Middle frontal gyrus (tissue), 1 donor: ENCODE measurements around the gene TMEM59L.
"Not testable (repeated sequence)": the region's sequence is repeated elsewhere in the genome, so short reads cannot be mapped to it uniquely, and the experiment has no call there.

ENCODE experiments used
- DNase-seq: peaks from one replicate; pipeline ENCODE4 v3.0.0-alpha.2; 2015; ENCODE audit warnings: low spot score; ENCODE audit errors: extremely low spot score

Gene TMEM59L

DNA sequence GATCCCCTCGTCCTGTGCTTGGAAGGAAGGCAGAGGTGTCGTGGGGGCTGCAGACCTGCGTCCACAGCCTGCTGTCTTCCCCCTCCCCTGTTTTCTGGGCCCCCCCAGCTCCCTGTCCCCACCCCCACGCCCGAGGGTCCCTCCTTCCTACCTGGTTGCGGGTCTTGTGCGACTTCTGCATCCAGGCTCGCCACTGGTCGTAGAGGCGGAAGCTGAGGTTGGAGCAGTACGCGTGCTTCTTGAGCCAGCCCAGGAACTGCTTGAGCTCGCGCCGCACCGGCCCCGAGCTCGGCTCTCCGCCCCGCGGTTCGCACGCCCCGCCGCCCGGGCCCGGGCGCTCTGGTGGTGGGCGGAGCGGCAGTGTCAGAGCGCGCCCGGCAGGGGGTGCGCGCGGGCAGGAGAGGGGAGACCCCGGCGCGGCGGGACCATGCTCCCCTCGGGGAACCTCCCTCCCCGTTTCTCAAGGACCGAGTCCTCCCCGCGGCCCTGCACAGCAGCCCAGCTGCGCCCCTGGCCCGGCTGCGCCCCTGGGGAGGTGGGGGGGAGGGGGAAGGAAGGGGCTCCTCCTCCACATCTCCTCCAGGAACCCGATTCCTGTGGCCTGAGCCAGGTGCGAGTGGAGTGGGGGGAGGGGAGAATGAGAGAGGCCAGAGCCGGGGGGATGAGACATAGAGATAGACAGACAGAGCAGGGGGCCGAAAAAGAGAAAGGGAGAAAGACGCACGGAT is 18.4 kb upstream of the TMEM59L start:
- DNase-seq: no peak

DNA sequence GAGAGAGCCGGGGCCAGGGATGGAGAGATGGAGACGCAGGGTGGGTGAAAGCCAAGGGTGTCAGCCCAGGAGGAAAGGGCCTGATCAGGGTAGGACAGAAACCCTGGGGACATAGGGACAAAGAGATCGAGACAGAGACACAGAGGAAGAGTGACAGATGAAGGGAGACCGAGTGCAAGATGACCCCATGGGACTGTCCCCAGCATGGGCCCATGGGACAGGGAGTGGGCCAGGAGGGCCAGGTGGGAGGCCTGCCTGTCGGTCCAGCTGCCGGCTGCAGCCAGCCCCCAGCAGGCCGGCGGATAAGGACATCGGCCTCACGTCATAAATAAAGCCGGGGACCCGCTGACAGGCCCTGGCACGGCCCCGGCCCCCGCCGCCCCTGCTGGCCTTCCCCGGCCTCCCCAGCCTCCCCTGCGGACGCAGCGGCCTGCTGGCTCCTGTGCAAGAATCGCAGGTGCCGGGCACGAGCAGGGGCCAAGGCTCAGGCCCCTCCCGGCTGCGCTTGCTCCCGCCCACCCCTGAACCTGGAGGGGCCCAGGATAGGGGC is 17.8 kb upstream of the TMEM59L start:
- no peak for DNase-seq

DNA sequence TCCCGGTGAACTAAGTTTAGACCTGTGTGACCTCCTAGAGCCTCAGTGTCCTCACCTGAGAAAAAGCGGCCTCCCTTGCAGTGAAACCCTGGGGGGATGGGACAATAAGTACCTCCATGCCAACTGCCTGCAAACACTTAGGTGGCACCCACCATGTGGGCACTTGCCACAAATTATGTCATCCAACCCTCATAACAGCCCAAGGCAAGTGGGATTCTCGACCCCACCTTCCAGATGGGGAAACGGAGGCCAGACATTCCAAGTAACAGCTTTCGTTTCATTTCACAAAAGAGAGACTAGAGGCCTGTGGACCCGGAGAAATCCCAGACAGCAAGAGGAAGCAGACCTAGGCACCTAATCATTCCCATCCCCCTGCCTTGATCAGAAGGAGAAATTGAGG is 17.2 kb upstream of the TMEM59L start:
- no peak for DNase-seq

DNA sequence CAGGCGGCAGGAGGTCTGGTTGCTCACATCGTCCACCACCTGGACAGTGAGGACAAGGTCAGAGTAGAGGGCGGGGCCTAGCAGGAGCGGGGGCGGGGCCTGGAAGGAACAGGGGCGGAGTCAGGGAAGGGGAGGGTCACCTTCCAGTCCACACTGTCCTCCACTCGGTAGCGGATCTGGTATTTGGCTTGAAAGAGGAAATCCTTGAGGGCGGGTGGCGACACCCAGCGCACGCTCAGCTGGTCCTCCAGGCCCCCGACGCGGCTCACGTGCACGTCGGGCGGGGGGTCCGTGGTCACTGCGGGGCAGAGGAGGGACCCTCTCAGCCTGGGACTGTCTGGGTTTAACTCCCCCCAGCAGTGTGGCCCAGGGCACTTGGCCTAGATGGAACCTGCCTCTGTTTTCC is 15.9 kb upstream of the TMEM59L start:
- DNase-seq: no peak

DNA sequence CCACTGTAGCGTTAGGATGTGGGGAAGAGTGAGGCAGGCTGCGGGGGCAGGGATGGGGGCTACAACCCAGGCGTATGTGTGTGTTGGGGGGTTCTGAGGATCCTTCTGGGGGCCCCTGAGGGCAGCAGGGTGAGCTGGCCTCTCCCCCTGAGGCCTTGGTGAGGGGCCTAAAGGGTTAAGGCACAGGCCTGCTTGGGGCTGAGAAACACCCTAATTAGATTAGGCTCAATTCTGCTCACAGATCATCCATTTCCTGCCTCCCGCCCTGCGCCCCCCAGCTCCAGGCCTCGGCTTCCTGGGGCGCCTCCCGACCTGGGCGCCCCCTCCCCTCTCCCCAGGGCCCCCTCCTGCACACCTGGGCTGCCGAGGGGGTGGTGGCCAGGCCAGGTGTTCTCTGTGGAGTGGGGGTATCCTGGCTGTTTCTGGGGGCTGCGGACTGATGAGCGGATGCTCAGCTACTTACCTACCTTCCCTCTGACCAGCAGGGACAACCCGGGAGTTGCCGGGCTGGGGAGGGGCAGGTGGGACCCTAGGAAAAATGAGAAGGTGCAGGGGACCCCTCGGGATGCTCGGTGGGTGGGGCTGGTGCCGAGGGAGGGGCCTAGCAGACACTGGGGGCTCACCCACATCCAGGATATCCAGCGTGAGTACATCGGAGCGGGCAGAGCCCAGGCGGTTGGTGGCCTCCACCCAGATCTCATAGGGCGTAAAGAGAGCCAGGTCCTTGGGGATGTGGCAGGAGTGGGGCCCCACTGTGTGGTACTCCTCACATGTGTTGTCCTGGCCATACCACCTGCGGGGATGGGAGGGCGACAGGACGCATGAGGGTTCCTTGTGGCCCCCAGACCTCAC is 14.6 kb upstream of the TMEM59L start:
- no peak for DNase-seq

DNA sequence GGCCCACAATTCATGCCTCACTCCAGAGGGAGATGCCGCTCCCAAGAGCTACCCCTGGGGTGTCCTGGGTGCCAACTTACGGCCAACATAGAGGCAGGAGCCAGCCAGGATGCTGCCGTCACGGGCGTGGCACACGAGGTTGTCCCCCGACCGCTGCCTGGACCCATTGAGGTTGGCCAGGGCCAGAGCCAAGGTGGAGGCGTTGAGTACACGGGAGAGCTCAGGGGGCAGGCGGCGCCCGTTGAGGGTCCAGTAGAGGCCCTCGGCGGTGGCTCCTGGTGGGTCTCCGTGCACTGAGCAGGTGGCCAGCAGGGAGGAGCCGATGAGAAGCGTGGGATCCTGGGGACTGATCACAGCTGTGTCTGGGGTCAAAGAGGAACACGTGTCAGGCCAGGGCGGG is 13.2 kb upstream of the TMEM59L start:
- no peak for DNase-seq

DNA sequence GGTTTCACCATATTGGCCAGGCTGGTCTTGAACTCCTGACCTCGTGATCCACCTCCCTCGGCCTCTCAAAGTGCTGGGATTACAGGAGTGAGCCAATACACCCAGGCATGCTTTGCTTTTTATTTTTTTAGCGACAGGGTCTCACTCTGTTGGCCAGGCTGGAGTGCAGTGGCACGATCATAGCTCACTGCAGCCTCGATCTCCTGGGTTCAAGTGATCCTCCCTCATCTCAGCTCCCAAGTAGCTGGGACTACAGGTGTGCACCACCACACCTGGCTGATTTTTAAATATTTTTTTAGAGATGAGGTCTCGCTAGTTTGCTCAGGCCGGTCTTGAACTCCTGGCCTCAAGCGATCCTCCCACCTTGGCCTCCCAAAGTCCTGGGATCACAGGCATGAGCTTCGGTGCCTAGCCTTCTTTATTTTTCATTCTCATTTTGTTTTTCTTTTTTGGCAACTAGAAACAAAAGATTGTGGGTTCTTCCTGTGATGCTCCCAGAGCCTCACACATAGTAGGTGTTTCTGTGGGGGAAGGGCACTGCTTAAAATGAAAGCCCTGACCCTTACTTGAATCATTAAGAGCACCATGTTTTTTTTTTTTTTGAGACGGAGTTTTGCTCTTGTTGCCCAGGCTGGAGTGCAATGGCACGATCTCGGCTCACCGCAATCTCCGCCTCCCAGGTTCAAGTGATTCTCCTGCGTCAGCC is 11.8 kb upstream of the TMEM59L start:
- DNase-seq: not testable (repeated sequence)

DNA sequence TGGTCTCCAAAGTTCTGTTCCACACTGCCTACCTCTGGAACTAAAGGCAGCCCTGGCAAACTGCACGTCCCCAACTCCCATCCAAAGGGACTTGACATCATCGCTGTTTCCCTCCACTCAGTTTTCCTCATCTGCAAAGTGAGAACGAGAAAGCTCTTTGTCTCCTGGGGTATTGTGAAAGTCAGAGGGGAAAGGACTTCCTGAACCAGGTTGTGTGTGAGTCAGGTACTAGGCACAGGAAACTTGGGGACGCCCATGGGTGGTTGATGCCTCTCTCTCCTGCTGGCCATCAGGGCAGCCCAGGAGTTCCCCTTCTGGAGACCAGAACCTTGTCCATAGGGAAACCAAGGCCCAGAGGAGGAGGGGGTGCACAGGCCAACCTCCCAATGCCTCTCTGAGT is 10.8 kb upstream of the TMEM59L start:
- DNase-seq: no peak

DNA sequence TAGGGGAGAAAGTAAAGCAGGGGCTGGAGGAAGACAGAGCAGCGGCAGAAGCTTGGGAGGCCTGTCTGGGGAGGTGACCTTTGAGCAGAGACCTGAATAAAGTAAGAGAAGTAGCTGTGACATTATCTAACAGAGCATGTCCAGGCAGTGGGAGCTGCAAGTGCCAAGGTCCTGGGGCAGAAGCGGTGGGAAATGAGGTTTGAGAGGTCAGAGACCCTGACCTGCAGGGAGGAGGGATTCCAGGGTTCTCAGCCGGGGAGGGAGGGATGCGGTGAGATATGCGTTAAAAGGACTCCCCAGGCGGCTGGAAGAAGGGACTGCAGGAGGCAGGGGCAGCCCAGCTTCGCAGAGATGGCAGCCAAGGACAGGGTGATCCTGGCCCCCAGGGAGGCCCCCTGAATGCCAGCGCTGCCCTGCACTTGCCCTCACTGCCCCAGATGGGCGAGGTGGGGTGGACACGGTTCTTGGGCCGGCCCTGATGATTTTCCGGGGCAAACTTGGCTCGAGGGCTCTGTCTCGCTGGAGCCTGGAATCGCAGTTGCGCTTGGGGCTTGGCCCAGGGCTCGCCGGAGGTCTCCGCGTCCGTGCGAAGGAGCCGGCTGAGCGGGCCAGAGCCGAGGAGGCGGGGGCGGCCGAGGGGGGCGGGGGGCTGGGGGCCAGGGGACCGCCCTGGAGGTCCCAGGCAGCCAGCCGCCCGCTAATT is 9.3 kb upstream of the TMEM59L start:
- DNase-seq: no peak

DNA sequence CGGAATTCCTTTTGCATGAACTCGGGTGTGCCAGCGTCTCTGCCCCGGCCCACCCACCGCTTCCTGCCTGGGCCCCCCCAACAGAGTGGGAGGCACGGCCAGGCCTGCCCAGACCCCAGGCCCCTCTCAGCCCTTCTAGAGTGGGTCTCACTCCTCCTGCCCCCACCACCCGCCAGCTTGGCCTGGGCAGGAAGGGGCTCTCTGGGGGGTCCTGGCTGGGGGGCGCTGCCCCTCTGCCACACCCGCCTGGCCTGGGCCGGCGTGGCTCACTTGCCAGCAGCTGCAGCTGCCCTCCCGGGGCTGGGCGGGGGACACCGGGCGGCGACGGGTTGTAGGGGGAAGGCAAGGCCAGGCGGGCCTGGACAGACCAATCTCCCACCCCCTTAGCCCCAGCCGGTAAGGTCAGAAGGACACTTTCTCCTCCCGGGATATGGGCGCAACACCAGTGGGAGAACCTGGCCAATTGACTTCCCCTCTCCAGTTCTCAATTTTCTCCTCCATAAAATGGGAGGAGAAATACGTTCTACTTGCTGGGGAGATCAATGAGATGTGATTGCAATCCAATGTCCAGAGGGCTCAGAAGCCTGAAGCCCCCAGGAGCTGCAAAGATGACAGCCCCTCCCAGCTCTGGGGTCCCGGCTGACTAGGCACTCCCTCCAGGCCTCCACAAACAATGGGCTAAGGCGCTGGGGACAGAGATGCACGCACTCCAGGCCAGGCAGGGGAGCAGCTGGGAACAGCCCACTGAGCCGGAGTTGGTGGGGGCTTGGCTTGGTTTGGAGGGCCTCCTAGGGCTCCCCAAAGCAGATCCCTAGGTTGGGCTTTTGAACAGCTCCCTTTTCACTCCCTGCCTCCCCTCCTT is 8.5 kb upstream of the TMEM59L start:
- DNase-seq: no peak

DNA sequence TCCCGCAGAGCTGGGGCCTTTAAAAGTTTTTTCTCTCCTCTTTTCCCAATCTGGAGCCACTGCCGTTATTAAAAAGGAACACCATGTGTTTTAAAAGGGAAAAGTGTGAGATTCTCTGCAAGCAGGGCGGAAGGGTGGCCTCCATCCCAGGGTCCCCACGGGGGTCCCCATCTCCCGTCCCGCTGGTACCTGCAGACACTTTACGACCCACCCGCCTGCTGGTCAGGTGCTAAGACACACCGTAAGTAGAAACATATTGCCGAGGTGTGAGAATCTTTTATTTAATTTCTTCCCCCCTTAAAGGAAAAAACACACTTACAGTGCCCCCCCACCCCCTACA is 7.9 kb upstream of the TMEM59L start:
- DNase-seq: no peak

DNA sequence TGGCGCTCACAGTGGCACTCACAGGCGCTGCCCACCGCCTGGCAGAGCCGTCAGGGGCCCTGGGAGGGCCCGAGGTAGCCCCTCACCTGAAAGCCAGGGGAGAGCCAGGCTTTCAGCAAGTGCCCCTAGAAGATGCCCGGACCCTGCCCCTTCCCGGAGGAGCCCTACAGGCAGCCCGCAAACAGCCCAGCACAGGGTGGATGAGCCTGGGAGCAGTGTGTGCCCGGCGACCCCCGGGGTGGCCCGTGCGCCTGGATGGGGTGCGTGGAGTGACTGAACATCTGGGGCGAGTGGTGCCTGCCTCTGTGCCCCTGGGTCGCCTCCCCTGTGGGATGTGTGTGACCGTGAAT is 7.5 kb upstream of the TMEM59L start:
- DNase-seq: no peak

DNA sequence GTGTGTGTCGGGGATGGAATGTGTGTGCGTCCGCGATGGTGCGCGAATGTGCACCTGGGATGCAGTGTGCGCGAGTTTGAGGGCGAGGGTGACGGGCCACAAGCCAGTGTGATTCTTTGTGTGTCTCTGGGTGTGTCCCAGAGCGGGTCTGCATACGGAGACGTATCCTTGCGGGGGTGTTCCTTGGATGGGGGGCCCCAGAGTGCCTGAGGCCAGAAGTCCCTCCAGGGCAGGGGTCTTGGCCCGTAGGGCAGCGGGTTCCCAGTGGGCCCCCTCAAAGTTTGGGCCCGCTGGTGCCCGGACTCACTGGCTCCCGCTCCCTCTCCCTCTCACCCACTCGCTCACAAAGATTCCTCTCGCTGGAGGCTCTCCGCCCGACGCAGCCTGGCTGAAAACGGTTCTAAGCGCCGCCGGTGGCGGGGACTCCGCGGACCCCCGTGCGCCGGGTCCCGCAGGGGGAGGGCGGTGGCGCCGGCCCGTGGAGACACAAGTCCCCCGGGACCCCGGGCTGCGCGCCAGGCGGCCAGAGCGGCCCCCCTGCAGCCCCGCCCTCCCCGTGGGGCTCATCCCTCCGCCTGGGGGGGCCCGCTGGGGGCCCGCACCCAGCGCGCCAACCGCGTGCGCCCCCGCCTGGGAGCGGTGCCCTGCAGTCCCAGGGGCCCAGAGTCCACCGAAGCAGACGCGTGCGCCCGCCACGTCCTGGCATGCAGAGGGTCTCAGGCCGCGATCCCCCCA is 7.0 kb upstream of the TMEM59L start:
- DNase-seq: no peak

DNA sequence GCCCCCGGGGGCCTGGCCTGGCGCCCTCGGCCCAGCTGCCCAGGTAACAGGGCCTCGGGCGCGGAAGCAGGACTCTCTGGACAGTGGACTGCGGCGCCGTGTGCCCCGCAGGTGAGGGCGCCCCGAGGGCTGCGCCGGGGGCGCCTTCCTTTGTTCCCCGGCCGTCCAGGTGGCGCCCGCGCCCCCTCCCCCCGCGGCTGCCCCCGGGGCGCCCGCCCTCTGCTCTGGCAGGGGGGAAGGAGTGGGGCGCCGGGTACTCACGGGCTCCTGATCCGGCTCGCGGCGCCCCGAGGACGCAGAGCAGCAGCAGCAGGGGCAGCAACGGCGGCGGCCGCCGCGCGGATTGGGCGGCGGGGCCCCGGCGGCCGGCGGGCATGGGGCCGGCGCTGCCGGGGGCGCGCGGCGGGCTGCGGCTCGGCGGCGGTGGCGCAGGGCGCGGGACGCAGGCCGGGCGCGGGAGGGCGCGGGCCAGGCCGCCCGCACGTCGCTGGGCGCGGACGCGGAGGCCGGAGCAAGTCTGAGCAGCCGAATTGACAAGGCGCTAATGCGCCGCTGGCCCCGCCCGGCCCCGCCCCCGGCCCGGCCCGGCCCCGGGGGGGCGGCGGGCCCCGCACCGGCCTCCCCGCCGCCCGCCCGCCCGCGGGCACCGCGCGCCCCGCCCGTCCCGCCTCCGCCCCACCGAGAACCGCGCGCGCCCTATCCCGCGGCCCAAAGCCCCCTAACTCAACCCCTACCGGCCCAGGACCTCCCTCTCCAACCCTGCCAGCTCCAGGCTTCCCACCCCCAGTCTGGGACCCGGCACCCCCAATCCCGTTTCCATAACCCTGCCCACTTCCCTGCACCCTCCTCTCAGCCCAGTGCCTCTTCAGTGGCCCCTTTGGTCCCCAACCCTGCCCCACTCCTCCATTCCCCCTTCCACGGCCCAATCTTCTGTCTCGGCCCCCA is 6.1 kb upstream of the TMEM59L start, which contains the start of gene CRLF1:
Gene CRLF1 (minus strand): TSS at position 519 of the 945 bp plus-strand sequence. CDS start 143 bp downstream, at position 376.
- no peak for DNase-seq

DNA sequence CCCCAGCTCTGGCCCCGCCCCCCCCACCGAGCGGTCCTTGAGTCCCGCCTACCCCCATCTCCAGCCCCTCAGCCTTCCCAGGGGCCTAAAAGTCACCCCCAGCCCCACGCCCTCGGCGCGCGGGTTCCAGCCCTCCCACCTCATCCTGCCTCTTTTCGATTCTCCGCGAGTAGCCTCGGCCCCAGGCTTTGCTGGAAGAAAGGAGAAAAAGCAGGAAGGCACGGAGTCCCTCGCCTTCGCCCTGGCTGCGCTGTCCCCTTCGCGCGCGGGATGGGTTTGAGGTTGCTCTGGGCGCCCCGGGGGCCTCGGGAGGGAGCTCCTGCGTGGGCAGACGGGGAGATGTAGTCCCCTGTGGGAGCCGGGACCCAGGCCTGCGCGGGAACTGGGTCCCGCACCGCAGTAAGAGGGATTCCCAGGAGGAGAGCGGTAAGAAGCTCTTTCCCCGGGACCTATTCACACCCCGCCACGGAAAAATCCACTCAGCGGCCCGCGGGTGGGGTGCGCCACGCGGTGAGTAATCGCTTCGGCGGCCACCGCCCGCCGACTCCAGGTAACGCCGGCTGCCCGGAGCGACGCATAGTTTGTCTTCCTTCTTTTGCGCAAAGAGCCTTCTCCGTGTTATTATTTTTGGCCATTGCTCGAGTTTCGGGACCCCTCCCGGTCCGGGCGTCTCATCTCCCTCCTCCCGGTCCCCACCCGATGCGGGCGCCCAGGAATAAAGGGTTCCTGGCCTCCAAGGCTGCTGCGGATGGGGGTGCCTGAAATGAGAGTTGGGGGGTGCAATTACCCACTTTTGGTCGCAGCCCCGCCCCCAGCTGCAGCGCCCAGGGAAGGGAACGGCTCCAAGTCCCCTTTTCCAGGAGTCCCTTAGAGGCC is 5.2 kb upstream of the TMEM59L start:
- no peak for DNase-seq

DNA sequence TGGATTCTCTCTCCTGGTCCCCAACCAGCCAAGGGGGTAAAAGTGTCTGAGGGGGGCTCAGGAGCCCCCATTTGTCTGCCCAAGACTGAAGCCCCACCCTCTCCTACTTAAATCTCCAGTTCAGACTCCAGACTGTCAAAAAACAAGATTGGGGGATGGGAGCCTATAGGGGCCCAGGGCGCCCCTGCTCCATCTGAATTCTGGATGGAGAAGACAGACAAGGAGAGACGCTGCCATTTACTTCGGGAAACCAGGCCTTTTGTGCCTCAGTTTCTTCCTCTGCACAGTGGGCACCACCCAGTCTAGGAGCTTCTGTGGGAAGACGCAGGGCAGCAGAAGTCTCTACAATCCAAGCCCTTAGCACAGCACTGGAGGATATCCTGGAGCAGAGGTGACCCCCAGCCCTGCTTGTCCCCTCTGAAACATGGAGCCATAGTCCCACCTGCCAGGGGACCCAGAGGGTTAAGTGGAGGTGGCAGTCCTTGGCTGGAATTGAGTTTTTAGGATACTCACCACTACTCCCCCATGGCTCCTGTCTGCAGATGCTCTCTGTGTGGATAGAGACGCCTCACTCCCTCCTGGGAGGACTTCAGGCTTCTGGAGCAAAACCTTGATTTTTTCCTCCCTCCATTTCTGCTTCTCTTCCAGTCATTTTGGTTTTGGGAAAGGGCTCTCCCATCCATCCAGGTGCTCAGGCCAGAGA is 4.4 kb upstream of the TMEM59L start:
- DNase-seq: no peak
